GM21381 (cell line): ENCODE measurements around the gene SEMA3E.
"Not testable (repeated sequence)": the region's sequence is repeated elsewhere in the genome, so short reads cannot be mapped to it uniquely, and the experiment has no call there.

ENCODE experiments used
- ATAC-seq: cut with Tn5 transposase; IDR thresholded peaks from one replicate; pipeline ENCODE4 v1.9.1; 2021; ENCODE audit warnings: mild to moderate bottlenecking, moderate library complexity; ENCODE audit not compliant: unreplicated experiment

SEMA3E gene

DNA sequence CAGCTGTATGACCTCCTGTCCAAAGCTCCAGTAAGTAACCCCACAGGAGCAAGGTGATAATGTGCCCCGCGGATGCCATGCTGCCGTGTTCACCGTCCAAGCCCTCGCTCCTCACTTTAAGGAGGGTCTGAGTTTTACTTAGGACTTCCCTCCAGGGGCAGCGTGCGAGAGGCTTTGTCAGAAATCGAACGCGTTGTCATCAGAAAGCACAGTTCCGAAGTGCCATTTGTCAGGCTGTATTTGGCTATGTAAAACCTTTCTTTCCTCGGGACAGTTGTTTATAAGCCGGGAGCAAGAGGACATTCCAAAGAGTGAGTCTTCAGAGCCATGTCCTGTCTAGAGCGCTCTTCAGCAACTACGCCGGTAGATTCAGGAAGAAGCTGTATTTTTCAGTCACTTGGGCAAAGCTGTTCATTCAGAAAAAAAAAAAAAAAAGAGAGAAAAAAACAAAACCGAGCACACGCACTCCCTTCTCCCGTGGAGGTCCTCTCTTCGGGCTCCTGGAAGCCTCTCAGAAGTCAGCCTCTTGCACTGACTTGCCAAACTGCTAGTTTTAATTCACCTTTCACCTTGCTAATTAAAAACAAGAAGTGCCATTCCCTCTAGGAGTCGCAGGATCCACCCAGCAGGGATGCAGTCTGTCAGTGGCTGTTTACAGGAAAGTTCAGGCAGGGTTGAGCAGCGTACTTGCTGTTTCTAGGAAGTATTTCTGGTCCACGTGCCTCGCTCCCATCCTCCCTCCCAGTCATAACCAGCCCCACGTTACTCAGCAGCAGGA, at the start of gene SEMA3E:
Gene SEMA3E (minus strand): TSS at position 676 of the 778 bp plus-strand sequence.
- no peak for ATAC-seq

DNA sequence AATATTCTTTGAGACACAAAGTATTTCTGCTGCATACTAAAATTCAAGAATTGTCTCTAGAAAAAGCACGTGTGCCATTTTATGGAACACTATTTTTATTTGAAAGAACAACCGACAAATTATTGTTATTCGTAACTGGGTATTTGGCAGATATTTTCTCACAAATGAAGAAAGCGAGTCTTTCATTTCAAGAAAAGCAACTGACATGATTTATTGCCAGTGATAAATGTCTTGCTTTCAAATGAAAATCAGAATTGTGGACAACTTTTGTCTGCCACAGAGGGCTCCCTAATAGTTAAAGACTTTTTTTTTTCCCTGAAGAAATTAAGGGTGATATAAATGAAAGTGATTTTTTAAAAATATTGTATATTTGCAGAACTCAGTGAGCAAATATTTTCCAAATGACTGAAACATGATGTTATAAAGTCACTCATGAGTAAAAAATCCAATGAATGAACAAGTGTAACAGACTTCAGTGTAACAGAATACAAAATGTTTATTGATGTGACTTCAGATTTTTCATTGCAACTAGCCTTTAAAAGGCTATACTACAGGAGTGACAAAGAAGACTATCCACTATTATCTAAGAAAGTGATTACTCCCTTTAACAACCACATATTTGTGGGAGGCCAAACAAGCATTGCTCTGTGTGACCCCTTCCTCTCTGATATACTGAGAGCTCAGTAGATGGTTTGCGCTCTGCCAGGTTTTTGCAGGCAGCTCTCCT, 49.0 kb upstream of the SEMA3E start:
- no peak for ATAC-seq

DNA sequence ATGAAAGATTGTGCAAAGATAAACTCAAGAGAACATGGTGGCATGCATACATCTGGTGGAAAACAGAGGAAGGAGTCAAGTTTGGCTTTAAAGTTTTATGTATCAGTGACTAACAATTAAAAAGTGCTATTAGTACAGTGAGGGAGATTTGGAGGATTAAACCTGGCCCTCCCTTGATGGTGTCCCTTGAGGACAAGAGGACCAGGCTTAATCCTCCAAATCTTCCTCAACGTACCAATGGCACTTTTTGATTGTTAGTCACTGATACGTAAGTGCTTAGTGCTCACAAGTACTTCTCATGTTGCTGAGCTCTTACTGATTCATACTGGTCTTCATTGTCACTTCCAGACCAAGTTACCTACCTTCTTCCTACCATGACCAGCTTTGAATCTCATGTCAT, 47.2 kb upstream of the SEMA3E start:
- ATAC-seq: no peak

DNA sequence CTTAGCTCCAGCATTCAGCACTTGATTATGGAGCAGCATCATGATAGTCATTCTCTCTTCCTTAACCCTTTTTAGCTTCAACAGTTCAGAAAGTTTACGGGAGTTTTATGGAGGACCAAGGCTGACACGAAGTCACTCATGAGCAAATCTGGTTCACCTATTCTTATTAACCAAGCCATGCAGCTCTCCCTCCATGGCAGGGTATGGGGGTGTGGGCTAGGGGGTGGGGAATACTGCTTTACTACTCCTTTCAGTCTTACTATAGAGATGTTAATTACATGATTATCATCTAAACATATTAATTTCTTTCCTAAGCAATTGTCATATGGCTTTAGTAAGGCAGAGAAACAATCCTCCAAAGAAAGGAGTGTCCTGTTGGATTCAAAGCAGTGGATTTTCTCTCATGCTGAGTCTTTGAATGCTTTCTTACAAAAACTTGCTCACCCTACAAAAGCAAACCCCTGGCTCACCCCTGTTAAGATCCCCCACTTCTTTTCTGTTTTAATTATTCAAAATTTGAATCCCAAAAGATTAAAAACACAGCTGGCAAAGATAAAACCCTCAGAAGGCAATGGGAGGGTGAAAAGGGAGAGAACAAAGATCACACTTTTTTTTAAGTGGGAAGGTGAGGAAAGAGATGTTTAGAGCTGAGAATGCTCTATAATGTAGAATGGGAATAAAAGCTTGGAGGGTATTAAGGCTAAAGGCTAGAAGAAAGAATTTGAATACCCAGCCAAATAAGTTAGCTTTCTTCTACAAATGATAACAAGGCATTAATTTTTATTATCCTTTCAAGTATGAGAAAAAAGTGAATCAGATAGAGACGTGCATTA, 46.4 kb upstream of the SEMA3E start:
- ATAC-seq: no peak

DNA sequence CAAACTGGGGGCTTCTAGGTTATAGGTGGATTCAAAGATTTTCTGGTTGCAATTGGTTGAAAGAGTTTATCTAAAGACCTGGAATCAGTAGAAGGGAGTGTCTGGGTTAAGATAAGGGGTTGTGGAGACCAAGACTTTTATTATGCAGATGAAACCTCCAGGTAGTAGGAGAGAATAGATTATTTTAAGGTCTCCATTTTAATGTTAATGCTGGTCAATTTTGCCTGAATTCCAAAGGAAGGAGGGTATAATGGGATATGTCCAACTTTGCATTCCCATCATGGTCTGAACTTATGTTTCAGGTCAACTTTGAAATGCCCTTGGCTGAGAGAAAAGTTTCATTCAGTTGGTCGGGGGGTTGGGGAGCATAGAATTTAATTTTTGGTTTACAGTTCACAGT, 44.3 kb upstream of the SEMA3E start:
- no peak for ATAC-seq

DNA sequence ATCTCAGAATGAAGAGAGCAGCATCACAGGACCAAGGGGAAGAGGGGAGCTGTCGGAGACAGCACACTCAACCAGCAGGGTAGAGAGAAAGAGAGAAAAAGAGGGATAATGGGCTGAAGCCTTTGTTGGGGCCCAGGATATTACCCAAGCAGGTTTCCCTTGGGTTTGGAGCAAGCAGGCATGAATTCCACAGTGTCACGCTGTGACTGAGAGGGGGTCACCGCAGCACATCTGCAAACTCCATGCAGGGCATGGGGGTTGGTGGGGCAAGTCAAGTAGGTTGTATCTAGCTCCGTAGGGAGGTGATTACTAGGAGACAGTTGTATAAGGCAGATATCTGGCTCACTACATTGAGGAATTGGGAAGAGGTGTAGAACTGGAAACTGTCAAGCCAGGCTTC, 42.2 kb upstream of the SEMA3E start:
- ATAC-seq: no peak

DNA sequence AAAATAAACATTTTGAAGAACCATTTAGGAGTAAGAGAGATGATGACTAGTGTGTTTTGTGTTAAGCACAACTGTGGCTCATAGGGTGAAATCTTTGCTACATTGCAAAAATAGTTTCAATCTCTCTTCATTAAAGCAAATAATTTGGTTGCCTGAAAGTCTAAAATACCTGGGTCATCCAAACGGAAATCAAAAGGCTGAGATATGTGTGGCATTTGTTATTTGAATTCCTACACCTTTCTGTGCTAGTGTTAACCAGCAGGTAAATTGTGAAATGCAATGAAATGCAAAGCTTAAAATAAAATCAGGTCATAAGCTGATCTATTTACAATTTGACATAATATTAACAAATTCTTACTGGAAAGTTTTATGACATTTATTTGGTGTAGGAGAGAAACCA, 40.9 kb upstream of the SEMA3E start:
- no peak for ATAC-seq

DNA sequence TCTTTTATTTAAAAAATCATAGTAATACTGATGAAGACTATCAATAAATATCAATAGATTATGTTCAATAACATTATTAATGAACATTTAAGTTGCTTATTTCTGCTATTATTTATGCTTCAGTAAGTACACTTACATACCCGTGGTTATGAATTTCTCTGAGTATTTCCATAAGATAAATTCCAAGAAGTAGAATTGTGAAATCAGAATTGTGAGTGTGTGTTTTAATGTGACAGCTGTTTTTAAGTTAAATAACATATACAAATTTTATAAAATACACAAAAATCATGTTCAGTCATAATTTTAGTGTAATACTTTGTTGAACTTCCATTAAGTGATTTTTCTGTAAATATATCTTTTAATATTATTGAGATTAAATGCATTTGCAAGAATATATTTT, 37.5 kb upstream of the SEMA3E start:
- ATAC-seq: no peak

DNA sequence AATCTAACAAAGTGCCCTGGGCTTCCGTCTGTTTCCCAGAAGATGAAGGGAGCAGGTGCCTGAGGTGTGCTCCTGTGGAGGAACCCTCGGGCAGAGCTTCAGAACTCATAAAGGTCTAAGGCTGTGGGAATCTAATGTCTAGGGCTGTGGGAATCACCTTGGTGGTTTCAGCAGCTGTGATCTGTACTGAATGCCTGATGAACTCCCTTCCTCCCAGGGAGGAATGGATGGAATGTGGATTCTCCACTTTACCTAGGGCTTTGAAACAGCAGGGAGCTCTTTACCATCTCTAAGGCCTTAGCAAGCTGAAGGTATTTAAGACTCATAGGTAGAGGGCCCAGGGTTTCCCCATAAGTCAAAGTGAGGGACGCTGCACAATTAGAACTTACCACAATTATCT, 36.0 kb upstream of the SEMA3E start:
- no peak for ATAC-seq

DNA sequence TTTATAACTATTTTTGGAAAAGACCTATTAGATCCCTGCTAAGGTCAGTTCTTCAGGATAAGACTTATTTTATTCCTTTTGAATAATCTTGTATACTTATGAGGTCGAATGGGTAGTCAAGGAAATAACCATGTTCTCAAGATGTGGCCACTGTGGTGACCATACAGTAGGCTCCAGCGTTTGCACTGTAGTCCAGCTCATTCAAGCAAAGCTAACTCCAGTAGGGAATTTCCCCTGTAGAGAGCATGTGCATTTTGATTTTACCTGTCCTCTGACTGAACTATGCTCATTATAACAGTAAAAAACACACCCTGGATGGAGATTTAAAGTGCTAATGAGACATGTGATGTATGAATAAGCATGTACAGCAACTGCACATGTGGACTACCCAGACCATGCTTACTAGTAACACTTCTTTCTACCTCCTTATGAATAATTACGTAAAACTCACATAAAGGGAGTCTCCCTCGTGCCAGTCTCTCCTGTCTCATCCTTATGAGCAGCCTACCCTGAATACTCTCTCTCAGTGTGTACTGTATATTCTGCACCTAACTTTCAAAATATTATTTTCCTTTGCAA, 32.4 kb upstream of the SEMA3E start:
- no peak for ATAC-seq

DNA sequence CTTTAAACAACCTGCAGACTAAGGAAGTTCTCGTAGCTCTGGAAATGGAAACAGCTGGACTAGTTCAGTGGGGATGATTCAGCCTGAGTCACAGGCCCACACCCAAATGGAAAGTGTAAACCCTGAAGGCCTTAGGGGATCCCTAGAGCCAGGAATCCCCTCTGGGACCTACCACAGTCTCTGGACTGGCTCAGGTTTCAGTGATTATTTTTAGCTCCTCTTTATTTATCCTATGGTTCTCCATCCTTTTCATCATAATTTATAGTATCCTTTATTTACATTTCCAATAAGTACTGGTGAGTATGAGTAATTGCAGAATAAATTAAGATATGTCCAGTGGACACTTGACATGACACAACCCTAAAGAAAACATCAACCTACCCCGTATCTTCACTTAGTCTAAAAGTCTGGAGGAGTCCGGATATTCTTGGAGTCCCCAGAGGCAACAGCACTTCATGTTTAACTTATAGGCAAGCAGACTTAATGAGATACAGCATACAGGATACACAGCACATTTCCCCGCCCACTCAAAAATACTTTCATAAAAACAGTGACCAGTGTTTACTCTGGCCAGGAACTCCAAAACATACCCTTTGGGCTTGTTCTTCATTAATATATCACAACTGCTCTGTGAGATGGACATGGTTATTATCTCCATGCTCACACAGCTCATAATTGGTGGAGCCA, 28.4 kb upstream of the SEMA3E start:
- no peak for ATAC-seq

DNA sequence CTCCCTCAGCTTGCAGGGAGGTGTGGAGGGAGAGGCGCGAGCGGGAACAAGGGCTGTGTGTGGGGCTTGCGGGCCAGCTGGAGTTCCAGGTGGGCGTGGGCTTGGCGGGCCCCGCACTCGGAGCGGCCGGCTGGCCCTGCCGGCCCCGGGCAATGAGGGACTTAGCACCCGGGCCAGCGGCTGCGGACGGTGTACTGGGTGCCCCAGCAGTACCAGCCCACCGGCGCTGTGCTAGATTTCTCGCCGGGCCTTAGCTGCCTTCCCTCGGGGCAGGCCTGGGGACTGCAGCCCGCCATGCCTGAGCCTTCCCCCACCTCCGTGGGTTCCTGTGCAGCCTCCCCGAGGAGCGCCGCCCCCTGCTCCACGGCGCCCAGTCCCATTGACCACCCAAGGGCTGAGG, 24.4 kb upstream of the SEMA3E start:
- not testable (repeated sequence) for ATAC-seq

DNA sequence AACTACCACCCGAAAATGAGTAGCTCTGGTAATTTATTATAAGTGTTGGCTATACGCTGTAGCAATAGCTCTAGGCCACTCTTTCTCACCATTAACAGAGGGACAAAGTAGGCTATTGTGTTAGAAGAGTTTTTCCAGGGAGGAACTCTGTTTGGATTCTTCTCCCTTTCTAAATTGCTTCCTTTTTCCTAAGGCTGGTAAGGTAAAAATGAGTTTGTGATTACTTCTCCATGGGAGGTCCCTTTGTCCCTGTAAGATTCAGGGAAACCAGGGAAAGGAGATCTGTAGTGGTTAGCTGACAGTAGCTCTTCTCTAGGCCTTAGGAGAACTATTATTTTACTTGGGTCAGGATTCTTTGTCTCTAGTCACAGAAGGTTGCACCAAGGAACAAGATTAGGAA, 23.2 kb upstream of the SEMA3E start:
- ATAC-seq: no peak

DNA sequence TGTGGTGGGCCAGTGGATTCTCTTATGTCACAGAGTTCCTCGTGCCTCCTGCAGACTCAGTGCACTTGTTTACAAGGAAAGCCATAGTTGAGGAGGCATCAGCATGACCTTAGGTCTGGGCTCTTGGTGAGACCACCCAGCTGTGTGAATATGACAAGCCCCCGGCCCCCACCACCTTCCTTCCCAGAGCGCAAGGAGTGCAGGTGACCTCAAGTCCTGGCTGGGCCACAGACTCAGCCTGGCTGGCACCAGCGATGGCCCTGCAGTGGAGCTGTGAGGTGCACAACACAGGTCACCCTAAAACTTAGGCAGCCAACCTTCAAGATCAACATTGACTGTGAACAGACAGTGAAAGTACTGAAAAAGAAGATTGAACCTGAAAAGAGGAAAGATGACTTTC, 14.2 kb upstream of the SEMA3E start:
- ATAC-seq: no peak

DNA sequence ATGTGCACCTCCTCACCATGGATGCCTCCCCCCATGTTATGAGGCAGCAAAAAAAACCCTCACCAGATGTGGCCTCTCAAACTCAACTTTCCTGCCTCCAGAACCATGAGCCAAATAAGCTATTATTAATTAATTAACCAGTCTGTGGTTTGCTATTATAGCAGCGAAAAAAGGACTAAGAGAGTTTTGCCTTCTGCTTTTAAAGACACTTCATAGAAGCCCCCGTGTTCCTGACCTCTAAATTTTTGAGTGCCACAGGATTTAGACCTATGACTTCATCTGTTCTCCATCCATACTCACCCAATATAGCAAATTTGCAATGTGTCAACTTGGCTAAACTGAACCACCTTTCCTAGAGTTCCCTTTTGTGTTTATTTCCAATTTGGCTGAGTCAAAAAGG, 9.2 kb upstream of the SEMA3E start:
- no peak for ATAC-seq

DNA sequence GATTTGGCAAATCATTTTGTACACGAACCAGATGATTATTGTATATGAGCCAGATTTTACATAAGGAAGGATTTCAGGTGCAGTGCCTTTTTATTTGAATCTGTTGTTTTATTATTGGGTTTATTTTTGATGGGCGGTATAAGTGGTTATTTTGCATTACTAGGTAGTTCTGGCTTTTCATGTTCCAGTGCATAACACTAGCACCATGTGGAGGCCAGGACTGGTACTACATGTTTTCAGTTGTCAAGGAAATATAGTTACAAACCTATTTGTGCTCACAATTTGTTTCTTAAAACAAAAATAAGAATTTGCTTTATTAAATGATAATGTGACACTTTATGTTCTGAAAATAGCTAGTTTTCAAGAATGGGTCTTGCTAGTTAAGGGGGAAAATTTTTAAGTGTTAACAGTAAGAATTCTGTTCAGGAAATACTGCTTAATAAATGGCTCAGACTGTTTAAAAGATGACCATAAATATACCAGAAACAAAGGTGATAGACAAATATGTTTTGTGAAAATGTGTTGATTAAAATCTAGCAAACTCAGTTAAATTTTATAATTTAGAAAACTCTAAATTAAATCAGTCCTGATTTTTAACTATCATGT, 7.1 kb upstream of the SEMA3E start:
- ATAC-seq: no peak

DNA sequence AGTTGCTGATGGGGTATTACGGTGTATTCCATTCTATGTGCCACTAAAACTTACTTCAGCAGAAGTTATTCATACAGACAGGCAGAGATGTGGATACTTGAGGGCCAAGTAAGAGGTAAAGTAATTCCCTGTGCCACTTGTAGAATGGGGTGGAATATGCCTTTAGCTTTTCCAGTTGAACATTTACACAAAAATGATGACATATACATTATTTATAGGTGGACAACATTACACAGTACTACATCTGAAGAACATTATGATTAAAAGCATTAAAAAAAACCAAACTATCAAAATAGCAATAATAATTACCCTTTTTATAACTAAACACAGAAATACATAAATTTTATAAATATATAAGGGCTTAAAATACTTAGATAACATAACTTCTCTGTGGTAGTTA, 3.5 kb upstream of the SEMA3E start:
- ATAC-seq: no peak

DNA sequence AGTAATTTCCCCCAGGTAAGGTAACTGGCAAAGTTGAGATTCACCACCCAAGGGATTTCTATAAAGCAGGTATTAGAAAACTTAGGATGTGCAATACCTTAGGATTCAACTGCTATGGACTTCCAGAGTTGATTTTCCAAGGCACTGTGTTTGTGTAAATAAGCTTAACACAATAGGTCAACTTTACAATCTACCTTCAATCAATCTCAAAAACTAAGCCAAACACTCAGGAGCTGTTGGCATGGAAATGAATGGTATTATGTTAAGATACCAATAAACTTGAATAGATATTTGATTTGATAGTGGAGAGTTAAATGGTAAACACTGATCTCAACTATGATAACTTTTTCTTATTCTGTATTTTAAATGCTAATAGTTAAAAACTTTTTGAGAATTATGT, 762 bp upstream of the SEMA3E start:
- ATAC-seq: no peak

DNA sequence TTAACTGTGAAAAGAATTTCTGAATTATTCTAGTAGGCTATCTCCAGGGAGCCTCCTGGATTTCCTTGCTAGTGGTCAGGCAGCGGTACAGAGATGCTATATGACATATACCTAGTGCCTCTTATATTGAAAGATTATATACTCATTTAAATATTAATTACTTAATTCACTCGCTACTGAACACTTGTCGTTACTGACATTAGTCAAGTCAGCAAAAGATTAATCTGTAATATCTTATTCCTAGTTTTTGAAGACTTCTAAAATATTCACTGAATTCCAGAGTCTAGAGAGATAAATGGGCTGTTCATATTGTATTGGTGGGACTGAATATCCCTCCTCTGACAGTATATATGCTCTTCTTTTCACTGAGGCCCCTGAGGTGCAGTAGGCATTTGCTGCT, 2.9 kb downstream of the SEMA3E start:
- no peak for ATAC-seq

DNA sequence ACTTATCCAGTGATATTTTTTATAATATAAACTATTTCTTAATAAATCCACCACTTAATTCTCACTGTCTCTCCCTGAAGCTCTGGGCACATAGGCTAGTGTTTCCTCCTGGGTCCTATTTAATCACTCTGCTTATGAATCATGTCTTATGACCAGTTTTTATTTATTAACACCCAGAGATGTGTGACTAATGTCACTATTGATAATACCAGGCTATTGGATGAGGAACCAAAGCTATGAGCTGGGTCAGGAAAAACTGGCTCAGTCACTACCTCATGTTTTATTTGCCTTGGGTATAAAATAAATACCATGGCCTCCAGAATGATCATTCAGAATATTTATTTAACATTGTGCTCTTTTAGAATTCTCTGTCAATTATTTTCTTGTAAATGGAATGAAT, 5.2 kb downstream of the SEMA3E start:
- no peak for ATAC-seq
